ENCODE data around the gene SNRNP25.

The SNRNP25 gene

DNA sequence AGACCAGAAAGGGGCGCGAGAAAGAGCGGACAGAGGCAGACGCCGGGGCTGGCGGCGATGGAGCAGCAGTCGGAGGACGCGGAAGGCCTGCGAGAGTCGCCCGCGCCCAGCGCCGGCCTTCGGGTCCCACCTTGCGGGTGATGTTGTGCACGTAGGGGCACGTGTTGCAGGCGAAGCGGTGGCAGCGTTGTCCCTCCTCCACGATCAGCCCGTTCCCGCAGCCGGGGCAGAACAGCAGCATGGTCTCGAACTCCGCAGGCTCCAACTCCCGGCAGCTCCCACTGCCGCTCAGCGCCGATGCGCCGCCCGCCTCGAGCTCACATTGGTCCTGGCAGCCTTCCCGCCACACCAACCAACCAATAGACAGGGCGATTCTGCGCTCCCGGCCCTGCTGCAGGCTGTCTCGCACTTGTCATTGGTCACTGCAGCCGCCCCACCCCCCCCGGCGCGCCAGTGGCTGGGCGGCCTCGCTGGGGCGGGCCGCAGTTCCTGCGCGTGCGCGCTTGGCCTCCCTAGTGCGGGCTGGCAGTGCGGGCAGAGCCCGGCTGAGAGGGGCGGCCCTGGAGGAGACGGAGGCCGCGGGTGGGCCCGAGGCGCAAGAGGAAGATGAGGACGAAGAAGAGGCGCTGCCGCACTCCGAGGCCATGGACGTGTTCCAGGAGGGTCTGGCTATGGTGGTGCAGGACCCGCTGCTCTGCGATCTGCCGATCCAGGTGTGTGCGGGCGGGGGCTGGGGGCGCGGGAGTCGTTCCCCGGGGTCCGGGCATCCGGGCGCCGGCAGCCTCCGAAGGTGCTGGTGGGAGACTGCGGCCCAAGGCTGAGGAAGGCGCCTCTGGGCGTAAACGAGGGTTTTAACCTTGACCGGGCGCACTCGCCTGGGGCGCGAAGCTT lies at the start of gene SNRNP25, which contains the start of gene POLR3K (continued):
- TF ChIP-seq, protein P1, sequence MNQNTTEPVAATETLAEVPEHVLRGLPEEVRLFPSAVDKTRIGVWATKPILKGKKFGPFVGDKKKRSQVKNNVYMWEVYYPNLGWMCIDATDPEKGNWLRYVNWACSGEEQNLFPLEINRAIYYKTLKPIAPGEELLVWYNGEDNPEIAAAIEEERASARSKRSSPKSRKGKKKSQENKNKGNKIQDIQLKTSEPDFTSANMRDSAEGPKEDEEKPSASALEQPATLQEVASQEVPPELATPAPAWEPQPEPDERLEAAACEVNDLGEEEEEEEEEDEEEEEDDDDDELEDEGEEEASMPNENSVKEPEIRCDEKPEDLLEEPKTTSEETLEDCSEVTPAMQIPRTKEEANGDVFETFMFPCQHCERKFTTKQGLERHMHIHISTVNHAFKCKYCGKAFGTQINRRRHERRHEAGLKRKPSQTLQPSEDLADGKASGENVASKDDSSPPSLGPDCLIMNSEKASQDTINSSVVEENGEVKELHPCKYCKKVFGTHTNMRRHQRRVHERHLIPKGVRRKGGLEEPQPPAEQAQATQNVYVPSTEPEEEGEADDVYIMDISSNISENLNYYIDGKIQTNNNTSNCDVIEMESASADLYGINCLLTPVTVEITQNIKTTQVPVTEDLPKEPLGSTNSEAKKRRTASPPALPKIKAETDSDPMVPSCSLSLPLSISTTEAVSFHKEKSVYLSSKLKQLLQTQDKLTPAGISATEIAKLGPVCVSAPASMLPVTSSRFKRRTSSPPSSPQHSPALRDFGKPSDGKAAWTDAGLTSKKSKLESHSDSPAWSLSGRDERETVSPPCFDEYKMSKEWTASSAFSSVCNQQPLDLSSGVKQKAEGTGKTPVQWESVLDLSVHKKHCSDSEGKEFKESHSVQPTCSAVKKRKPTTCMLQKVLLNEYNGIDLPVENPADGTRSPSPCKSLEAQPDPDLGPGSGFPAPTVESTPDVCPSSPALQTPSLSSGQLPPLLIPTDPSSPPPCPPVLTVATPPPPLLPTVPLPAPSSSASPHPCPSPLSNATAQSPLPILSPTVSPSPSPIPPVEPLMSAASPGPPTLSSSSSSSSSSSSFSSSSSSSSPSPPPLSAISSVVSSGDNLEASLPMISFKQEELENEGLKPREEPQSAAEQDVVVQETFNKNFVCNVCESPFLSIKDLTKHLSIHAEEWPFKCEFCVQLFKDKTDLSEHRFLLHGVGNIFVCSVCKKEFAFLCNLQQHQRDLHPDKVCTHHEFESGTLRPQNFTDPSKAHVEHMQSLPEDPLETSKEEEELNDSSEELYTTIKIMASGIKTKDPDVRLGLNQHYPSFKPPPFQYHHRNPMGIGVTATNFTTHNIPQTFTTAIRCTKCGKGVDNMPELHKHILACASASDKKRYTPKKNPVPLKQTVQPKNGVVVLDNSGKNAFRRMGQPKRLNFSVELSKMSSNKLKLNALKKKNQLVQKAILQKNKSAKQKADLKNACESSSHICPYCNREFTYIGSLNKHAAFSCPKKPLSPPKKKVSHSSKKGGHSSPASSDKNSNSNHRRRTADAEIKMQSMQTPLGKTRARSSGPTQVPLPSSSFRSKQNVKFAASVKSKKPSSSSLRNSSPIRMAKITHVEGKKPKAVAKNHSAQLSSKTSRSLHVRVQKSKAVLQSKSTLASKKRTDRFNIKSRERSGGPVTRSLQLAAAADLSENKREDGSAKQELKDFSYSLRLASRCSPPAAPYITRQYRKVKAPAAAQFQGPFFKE (tag by site-specific recombination; IDR thresholded peaks at IDR 0.05; ENCODE audit: borderline replicate concordance) = no peak
- TF ChIP-seq ZNF837 (tag by site-specific recombination; IDR thresholded peaks at IDR 0.05) (no peak), SETDB1 (IDR thresholded peaks at IDR 0.05; ENCODE audit: insufficient read length, low read length) (no peak), ZNF2 (tag by site-specific recombination; IDR thresholded peaks at IDR 0.05) (peak; percentile 17; the same call in 1 of the 2 replicates), ZNF501 (tag by site-specific recombination; IDR thresholded peaks at IDR 0.05) (peak; percentile 70), ZNF747 (tag by site-specific recombination; IDR thresholded peaks at IDR 0.05) (no peak), SP7 (tag by site-specific recombination; IDR thresholded peaks at IDR 0.05) (peak; percentile 14; the same call in 1 of the 2 replicates), ZNF426 (tag by site-specific recombination; IDR thresholded peaks at IDR 0.05) (no peak), ZNF548 (tag by site-specific recombination; IDR thresholded peaks at IDR 0.05) (no peak), ZNF624 (tag by site-specific recombination; IDR thresholded peaks at IDR 0.05) (no peak), FEZF1 (tag by site-specific recombination; IDR thresholded peaks at IDR 0.05) (no peak), SP2 (tag by site-specific recombination; IDR thresholded peaks at IDR 0.05) (peak; percentile 100), KLF10 (tag by site-specific recombination; IDR thresholded peaks at IDR 0.05) (peak; percentile 97), ZNF274 (IDR thresholded peaks at IDR 0.05; ENCODE audit: low read length) (no peak), ZNF274 (tag by site-specific recombination; IDR thresholded peaks at IDR 0.05; ENCODE audit: borderline replicate concordance) (no peak), ZSCAN16 (tag by site-specific recombination; IDR thresholded peaks at IDR 0.05) (no peak), ZNF146 (tag by site-specific recombination; IDR thresholded peaks at IDR 0.05) (peak; percentile 27; the same call in 1 of the 2 replicates), ZNF560 (tag by site-specific recombination; IDR thresholded peaks at IDR 0.05; ENCODE audit: borderline replicate concordance) (0 out of 2 replicates have a peak, but pooled peaks have one; percentile 5), ZFP69B (tag by site-specific recombination; IDR thresholded peaks at IDR 0.05) (peak; percentile 51), ZNF248 (tag by site-specific recombination; IDR thresholded peaks at IDR 0.05) (no peak), ZNF175 (tag by site-specific recombination; IDR thresholded peaks at IDR 0.05) (no peak), ZNF596 (tag by site-specific recombination; IDR thresholded peaks at IDR 0.05) (0 out of 2 replicates have a peak, but pooled peaks have one; percentile 9)
- TF ChIP-seq, protein P2, sequence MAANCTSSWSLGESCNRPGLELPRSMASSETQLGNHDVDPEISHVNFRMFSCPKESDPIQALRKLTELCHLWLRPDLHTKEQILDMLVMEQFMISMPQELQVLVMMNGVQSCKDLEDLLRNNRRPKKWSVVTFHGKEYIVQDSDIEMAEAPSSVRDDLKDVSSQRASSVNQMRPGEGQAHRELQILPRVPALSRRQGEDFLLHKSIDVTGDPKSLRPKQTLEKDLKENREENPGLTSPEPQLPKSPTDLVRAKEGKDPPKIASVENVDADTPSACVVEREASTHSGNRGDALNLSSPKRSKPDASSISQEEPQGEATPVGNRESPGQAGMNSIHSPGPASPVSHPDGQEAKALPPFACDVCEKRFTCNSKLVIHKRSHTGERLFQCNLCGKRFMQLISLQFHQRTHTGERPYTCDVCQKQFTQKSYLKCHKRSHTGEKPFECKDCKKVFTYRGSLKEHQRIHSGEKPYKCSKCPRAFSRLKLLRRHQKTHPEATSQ (tag by site-specific recombination; IDR thresholded peaks at IDR 0.05) = peak; percentile 53; the same call in 1 of the 2 replicates
- TF ChIP-seq, protein P3, sequence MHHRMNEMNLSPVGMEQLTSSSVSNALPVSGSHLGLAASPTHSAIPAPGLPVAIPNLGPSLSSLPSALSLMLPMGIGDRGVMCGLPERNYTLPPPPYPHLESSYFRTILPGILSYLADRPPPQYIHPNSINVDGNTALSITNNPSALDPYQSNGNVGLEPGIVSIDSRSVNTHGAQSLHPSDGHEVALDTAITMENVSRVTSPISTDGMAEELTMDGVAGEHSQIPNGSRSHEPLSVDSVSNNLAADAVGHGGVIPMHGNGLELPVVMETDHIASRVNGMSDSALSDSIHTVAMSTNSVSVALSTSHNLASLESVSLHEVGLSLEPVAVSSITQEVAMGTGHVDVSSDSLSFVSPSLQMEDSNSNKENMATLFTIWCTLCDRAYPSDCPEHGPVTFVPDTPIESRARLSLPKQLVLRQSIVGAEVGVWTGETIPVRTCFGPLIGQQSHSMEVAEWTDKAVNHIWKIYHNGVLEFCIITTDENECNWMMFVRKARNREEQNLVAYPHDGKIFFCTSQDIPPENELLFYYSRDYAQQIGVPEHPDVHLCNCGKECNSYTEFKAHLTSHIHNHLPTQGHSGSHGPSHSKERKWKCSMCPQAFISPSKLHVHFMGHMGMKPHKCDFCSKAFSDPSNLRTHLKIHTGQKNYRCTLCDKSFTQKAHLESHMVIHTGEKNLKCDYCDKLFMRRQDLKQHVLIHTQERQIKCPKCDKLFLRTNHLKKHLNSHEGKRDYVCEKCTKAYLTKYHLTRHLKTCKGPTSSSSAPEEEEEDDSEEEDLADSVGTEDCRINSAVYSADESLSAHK (tag by site-specific recombination; IDR thresholded peaks at IDR 0.05) = no peak
- TF ChIP-seq, protein P4, sequence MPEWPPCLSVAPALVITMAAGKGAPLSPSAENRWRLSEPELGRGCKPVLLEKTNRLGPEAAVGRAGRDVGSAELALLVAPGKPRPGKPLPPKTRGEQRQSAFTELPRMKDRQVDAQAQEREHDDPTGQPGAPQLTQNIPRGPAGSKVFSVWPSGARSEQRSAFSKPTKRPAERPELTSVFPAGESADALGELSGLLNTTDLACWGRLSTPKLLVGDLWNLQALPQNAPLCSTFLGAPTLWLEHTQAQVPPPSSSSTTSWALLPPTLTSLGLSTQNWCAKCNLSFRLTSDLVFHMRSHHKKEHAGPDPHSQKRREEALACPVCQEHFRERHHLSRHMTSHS (tag by site-specific recombination; IDR thresholded peaks at IDR 0.05) = no peak
- TF ChIP-seq, protein P5, sequence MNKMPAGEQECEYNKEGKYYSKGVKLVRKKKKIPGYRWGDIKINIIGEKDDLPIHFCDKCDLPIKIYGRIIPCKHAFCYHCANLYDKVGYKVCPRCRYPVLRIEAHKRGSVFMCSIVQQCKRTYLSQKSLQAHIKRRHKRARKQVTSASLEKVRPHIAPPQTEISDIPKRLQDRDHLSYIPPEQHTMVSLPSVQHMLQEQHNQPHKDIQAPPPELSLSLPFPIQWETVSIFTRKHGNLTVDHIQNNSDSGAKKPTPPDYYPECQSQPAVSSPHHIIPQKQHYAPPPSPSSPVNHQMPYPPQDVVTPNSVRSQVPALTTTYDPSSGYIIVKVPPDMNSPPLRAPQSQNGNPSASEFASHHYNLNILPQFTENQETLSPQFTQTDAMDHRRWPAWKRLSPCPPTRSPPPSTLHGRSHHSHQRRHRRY (tag by site-specific recombination; IDR thresholded peaks at IDR 0.05) = no peak
